GM19455 (cell line): ENCODE results near the gene ZSCAN12.
A peak's percentile ranks its signal among the peaks of the same experiment; 100 is the strongest.

Source experiments
- ATAC-seq: cut with Tn5 transposase; IDR thresholded peaks from one replicate; pipeline ENCODE4 v1.9.1; 2021; ENCODE audit not compliant: unreplicated experiment

ZSCAN12 gene

DNA sequence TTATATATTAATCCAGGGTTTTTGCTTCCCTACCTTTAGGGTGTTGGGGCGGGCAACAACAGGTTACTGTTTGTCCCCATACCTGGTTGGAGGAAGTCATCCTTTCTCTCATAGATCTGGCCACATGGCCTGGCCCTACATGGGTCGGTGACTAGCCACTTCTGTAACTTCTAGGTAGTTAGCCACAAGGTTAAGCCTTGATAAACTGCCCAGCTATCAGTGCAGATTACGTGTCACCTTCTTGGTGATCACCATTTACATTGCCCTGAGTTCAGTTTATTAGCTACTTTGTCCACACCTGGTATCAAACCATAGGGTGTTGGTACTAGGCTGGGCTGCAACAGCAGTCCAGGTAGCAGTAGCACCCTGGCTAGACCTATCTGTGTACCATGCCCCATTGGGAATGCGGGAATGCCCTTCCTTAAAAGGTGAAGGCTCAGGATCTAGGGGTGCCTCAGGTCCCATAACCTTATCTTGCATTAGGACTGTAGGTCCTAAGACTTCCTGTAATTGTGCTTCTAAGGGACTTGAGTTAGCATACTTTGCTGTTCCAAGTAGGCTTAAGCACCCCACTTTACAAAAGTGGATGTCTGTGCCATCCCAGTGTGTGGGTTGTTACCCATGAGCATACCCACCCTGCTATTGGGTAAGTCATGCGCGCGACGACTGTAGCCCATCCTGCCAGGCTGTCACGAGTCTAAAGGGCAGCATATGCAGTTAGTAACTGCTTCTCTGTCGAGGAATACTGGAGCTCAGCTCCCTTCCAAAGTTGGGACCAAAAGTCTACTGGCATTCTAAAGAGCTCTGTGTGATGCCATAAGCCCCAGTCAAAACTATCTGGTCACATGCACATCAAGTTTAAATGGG lies 44.6 kb downstream of the ZSCAN12 start:
- ATAC-seq: no peak

DNA sequence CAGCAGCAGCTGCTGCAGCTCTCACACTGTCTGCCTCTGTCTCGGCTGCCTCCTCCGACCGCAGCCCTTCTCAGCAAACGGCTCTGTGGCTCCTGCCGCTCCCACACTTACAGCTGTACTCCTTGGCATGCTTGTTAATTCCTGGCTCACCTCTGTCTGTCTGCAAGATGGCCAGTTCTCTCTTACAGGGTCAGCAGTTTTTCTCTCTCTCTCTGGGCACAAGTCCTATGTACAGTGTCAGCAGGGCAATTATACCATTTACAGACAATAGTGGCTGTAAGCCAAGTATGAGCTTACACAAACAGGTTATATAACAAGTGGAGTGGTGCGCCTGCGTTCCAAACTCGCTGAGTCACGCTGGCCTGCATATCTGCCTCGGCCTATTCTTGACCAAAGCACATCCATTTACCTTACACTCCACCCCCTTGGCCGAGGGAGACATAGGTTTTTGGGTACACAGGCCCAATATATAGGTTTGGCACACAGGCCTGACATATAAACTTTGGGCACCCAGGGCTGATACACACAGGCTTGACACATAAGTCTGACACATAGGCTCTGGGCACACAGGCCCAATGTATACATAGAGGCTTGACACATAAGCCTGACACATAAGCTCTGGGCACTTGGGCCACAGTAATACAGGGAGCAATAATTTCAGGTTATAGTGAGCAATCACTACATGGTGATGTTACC lies 45.4 kb downstream of the ZSCAN12 start:
- no peak for ATAC-seq

DNA sequence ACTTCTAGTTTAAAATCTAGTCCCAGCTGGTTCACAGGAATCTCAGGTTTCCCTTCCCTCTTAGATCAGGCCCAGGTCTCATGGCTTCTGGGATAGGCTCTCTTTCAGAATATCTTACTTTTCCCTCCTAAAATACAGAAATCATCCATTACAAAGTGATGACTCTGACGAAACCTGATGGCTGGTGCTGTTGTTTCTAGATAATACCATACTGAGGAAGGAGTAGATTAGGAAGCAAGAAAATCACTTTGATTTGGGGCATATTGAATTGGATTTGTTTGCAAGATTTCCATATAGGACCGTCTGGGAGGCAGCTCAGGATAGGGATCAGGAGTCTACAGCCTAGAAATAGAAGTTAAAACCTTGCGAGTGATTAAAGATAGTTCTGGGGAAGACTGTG lies 46.2 kb downstream of the ZSCAN12 start:
- ATAC-seq: no peak

DNA sequence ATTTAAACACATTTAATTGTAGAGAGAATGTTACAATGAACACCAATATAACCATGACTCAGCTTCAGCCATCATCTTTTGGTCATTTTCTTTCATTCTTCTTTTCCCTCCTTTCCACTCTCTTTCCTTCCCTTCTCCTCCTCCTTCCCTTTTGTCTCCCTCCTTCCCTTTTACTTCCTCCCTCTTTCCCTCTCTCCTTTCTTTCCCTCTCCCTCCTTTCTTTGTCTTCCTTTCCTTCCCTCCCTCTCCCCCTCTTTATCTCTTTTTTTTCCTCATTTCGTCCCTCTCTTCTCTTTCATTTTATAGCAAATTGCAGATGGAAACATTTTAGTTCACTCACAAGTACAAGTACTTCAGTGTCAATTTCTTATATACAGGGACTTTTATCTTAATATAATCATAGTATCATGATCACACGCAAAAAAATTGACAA lies 48.0 kb downstream of the ZSCAN12 start:
- no peak for ATAC-seq

DNA sequence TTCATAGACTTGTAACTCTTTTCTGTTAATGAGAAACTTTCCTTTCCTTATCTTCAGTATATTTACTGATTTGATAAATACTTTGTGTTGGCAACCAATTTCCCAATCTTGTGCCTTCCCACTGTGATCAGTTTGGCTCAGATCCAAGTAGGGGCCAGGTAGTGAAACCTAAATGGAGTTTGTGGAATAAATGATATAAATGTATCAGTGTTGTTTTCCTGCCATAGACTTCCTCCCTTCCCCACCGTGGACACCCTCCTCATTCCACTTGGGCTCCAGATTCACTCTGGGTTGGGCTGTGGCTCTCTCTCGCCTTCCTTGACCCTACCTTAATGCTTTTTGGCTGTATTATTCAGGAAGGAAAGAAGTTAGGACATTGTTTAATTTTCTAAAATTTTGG lies 48.5 kb downstream of the ZSCAN12 start:
- no peak for ATAC-seq

DNA sequence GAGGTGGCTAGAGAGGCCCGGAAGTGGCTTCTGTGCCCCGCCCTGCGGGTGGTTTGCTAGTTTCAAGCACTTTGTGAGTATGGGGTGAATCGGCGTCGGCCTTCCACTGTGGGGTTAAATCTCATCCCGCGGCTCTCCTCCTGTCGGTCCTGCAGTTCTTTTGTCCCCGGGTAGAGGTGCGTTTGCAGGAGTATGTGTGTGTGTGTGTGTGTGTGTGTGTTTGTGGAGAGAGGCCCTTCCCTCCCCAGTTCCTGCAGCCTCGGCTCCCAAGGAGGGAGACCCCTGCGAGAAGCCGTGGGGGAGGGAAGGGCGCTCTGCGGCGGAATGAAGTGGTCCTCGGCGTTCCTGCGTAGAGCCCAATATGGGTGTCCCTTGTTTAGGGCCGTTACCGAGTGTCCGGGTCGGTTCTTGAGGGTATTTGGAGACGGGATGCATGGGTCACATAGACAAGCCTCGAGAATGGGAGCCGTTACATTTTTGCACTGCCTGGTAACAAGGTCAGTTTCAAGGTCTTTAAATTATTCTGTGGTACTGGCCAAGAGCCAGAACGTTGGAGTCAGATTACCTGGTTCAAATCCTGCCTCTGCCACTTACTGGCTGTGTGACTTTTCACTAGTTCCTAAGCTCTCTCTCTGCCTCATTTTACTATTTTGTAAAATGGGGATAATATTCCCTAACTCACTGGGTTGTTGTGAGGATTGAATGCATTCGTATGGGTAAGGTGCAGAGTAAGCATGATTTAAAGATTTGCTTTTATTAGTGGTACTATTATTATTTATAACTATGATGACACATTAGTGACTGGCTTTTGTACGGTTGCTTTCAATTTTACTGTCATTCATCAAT lies 49.4 kb downstream of the ZSCAN12 start, which contains the start of gene ZKSCAN3:
ZKSCAN3 (plus strand) TSS at position 56 of the 846 bp plus-strand sequence. CDS start 9,640 bp downstream, outside the sequence.
- peak; percentile 99 for ATAC-seq

DNA sequence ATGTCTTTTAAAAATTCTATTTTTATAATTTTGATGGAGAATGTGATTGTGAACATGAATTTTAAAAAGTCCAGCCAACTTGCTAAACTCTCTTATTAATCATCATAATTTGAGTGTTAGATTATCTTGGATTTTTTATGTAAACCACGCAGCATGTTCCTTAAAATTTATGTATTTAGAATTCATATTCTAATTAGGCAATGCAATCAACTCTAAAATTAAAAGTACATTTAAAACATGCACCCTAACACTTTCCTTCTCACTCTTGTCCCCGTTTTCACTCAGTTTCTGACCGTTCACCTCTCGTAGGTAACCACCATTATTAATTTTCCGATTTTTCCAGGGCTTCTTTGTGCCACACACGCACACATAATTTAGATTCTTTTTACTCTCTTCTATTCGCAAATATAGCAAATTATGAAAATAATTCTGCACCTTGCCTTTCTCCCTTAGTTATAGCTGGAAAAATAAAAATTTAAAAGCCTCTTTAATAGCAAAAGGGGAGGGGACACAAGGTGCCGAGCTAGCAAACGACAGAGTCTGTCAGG lies 50.1 kb downstream of the ZSCAN12 start:
- ATAC-seq: peak; percentile 20

DNA sequence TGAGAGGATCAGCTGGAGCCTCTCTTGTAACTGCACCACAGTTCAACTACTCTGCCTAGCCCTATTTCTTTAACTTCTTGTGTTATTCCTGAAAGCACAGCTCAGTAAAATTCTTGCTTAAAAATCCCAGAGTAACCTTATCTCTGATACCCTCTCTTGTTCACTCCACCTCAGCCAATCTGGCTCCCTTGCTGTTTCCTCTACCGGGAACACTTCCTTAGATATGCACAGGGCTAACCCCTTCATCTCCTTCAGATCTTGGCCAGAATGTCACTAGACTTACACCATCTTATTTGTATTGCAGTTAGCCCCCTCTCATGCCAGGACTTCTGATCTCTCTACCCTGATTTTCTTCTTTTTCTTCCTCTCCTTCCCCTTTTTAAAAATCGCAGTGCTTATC lies 52.4 kb downstream of the ZSCAN12 start:
- no peak for ATAC-seq

DNA sequence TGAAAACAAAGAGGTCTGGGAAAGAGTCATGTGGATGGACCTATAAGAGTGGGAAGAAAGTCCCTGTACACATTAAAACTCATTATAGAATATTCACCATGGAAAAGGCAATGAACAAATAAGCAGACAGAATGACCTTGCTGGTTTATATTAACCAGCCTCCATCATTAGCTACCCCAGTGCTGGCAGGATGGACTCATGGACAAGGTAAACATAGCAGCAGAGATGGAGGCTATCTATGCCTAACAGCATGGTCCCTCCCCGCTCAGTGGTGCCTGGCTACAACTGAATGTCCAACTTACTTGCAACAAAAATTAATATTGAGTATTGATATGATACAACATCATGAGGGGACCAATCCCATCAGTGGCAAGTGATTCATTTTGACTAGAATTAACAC lies 54.3 kb downstream of the ZSCAN12 start:
- no peak for ATAC-seq

DNA sequence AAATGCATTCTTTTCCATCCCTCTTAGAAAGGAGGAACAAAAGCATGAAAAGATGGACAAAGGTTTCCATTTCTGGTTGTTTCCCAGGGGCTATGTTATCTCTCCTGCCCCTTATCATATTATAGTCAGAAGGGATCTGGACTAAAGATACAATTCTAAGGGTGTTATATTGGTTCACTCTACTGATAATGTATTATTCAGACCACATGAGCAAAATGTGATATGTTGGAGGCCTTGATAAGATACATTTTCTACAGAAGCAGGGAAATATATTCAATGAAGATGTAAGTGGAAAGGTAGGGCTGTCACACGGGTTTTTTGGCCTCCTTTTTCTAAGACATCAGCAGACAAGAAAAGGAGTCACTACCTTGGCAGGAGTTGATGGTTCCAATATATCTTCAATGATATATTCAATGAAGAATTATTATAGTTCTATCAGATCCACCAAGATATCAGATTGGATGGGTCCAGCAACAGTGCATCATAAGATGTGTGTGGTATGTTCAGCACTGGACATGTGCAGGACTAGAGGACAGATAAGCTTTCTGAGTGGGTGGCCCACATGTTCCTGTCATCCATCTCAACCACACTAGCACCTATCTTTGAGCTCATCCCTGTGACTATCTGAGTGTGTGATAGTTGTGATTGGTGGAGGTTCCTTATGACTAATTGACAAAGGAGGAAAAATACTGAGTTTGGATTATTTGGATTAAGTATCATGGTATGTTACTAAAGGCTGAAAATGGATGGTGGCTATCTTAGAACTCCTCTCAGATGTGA lies 55.5 kb downstream of the ZSCAN12 start:
- no peak for ATAC-seq

DNA sequence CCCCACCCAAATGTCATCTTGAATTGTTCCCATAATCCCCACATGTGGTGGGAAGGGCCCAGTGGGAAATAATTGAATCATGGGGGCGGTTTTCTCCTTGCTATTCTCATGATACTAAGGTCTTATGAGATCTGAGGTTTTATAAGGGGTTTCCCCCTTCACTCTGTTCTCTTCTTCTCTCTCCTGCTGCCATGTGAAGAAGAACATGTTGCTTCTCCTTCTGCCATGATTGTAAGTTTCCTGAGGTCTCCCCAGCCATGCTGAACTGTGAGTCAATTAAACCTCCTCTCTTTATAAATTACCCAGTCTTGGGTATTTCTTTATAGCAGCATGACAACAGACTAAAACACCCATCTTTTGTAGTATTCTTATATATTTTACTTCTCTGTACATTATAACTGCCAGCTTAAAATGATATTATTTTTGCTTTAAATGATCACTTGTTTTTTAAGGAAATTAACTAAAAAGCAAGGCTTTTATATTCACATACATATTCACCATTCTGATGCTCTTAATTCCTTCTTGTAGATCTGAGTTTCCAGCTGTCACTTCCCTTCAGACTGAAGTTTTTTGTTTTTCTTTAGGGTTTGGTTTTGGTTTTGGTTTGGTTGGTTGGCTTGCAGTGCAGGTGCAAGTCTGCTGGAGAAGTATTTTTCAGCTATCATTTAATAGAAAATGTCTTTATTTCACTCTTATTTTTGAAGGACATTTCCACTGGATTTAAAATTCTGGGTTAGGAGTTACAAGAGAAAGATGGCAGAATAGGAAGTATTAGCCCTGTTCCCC lies 59.0 kb downstream of the ZSCAN12 start:
- ATAC-seq: no peak

DNA sequence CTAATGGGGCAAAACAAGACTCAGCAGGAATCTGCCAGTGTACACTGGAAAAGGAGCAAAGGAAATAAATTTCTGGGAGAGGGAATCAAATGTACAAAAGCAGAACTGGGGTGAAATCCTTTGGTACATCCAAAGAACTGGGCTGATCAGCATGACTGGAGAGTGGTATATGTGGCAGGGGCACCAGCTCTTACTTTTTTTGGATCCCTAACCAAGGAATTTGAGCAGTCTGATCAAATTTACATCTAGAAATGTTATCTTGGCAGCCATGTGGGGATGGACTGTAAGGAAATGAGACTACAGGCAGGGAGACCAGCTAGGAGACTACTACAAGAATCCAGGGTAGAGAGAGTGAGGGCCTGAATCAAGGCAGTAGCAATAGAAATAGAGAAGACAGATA lies 62.4 kb downstream of the ZSCAN12 start:
- no peak for ATAC-seq

DNA sequence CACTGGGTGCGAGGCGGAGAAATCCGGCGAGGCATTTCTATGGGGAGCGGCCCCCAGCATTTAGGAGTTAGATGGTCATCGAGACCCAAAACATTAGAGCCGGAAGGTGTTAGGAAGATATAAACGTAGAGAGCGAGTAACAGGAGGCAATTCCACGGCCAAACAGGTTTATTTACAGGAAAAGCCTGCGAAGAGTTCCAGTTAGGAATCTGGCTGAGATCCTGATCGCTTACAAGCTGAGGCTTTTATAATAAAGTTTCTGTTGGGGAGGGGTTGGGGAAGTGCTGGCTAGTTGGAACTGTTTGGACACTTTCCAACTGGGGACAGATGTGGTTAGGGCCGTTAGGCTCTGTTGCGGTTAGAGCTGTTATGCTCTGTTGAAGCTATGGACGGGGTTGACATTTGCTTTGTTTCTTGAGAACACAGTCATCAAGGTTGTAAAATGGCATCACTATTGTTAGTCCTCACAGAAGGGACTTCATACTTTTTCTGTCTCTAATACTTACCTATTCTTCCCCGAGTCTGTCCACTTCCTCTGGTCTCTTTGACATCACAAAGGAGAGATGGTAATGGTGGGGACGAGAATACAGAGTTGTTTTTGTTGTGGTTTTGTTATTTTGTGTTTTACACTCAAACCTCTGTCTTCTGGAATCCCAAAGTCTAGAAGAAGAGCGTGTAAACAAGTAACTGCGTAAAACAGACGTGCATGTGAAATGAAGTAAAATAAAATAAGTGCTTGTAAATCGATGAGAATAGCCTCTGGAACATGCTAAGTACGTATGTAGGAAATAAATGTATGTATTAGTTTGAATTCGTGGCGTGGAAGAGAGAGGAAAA lies 63.0 kb downstream of the ZSCAN12 start:
- ATAC-seq: peak; percentile 14

DNA sequence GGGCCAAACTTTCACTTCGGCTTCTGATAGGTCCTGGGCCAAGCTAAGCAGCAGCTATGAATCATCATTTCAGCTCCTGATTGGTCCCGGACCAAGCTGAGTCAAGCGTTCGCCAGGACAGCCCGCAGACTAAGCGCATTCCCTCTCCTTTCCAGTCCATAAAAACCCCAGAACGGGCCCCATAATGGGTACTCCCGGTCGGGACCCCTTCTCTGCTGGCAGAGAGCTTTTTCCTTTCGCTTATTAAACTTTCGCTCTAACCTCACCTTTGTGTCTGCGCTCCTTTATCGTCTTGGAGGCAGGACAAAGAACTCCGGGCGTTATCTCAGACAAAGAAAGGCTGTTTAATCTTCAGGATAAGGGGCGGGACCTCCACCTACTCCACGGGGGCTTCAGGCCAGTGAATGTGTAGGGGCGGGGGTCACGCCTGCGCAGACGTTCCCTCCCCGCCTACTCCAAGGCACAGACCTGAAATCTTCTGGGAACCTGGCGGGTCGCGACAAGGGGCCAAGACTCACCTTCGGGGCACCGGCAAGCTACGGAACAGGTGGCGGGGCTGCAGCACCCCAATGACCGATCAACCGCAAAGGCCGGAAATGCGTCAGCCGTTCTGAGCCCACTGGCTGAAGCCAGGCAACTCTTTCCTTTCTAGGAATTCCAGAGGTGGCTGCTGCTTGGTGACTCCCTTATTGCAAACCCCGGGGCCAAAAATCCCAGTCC lies 63.8 kb downstream of the ZSCAN12 start, which contains the start of gene ZSCAN31:
ZSCAN31 (minus strand) TSS at position 585 of the 720 bp plus-strand sequence. CDS start 6,465 bp downstream, outside the sequence.
- ATAC-seq: peak; percentile 89

DNA sequence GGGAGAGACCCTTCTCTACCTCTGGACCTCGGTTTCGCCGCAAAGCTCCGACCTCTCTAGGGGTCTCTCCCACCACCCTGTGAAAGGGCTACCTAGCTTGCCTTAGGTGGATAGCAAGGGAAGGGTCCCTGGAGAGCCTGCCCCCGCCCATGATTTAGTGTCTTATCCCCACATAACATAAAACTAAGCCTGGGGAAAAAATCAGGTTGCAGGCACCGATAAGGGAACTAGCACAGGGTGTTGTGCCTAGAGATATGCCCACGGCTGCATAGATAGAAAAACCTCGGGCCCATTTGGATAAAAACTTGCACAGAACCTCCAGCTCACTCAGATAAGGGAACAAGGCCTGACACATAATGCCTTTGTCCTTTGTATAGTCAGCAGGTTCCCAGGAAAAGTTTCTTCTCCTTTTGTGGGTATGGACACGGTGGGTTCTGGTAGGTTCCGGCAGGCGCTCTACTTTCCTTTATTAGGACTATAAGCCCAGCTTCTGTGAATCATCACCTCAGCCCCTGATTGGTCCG lies 64.4 kb downstream of the ZSCAN12 start:
- ATAC-seq: no peak

DNA sequence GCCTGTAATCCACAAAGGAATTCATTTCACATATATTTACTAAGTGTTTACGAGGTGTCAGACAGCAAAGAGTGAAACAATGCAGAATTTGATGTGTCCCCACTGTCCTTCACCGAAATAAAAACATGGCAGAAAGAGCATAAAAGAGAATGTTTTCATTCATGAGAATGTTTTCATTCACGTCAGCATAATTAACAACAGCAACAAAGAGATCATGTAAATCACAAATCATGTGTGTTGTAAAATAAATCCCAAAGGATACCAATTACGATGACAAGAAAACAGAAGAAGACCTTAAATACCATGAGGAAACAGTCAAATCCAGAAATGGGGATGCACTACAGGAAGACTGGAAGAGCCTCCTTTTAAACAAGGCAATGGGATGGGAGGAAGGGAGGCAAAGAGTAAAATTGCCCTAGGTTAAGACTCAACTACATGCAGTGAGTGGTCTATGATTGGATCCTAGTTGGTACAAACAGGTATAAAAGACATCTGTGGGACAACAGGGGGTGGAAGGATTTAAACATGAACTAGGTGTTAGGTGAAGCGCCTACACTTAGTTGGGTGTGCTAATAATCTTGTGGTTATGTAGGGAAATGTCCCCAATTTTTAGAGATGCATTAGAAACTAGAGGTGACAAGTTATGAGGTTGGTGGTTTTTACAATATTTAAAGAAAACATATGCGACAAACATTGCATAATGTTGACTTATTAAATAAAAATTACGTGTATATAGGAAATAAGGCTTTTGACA lies 65.1 kb downstream of the ZSCAN12 start:
- ATAC-seq: no peak

DNA sequence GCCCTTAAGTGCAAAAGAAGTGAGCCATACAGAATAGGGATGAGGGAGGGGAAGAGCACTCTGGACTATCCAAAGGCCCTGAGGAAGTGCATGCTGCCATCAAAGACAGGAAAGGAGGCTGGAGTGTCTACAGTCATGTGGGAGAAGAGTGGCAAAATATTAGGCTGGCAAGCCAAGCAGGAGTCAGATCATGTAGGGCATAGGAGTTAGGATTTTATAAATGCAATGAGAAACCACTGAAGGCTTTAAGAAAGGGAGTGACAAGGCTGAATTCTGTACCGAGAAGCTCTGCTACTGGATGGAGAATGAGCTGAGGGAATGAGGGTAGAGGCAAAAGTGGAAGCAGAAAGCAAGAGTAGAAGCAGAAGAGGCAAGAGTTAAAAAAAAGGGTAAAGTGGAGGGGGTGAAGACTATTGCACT lies 65.9 kb downstream of the ZSCAN12 start:
- no peak for ATAC-seq
